Diencephalon (tissue), 1 donor: ENCODE data around the gene CTBS. TPM values are rescaled to one million over a fixed set of nuclear protein-coding genes. Genes with fewer than 3 reads are reported as not detected.

Source experiments
- total RNA-seq: library from RNA; depleted of rRNA; stranded (reverse); fragments of >200 nt; gene quantifications from one replicate; pipeline ENCODE4 v1.2.3, GENCODE V29; 2014

The CTBS gene, protein sequence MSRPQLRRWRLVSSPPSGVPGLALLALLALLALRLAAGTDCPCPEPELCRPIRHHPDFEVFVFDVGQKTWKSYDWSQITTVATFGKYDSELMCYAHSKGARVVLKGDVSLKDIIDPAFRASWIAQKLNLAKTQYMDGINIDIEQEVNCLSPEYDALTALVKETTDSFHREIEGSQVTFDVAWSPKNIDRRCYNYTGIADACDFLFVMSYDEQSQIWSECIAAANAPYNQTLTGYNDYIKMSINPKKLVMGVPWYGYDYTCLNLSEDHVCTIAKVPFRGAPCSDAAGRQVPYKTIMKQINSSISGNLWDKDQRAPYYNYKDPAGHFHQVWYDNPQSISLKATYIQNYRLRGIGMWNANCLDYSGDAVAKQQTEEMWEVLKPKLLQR
- total RNA-seq: 3.7 TPM

DNA sequence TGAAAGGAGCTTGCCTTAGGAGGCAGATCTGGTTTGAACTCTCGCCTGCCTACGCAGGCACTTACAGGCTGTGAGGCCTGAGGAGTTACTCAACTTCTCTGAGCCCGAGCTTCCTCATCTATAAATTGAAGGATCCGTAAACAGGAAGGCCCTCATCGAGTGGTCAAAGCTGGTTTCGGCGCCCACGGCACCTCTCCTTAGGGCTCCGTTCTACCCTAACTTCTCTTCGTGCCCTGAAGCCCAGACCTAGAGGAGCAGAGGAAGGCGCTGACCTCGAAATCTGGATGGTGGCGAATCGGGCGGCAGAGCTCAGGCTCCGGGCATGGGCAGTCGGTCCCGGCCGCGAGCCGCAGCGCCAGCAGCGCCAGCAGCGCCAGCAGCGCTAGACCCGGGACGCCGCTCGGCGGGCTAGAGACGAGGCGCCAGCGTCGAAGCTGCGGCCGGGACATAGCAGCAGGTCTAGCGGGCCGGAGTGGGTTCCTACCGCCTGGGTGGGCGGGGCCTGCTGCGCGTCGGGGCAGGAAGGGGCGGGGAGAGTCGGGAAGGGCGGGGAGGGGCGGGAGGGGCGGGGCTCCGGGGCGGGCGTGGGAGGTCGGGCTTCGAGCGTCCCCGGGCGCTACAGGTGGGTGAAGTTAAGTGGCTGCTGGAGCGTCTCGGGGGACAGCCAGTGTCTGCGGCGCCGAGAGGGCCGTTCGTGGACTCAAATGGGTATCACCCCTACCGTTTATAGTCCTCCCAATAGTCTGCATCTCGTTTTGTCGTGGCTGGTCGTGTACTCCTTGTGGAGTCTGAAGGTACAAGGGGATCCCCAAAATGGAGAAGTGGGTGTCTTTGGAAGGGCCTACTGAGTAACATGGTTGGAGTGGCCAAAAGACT lies at the start of gene CTBS:
Gene CTBS, minus strand, starts transcription at position 474 of the 876 bp plus-strand sequence. Its CDS starts 25 bp downstream, at position 449.

DNA sequence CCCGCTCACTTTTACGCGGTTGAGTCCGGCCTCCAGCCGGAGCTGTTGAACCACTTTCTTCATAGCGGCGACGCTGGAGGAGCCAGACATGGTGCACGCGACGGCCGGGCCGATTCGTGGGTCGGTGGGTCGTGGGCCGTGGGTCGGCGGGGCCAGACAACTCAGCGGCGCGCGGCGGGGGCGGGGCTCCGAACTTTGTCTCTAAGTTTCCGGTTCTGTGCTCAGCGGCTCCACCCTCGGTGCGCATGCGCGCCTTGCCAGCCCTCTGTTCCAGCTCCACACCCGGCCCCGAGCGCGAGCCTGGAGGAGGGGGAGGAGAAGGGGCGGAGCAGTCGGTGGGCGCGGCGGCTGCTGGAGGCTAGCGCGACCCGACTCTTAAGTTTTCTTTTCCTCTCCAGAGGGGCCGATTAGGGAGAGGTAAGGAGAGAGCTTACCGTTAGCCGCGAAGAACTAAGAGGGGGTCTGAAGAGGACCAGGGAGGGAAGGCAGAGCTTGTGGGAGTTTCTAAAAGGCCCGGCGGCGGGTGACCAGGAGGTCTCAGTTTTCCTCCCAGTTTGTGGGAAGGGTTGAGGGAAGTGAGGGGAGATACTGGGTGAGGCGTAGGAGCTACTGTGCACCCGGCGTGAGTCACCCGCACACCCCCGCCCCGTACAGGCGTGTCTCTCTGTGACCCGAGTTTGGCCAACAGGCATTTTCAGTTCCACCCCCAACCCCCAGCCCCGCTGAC lies 68.1 kb downstream of the CTBS start, which contains the start of the genes GNG5 and SPATA1:
Gene GNG5, minus strand, starts transcription at position 580 of the 727 bp plus-strand sequence. Its CDS starts 490 bp downstream, at position 90.
Gene SPATA1, plus strand, starts transcription at position 385 of the 727 bp plus-strand sequence. CDS start 9,974 bp downstream, outside the sequence.

Other genes starting within 250 kb of the CTBS start
- 0.23 TPM for gene DNASE2B, start 176.0 kb downstream of the CTBS start, total RNA-seq
- 29.8 TPM for gene RPF1, start 95.2 kb downstream of the CTBS start, total RNA-seq
- 1.4 TPM for gene SPATA1, start 68.1 kb downstream of the CTBS start, total RNA-seq
- 6.7 TPM for gene GNG5, start 67.9 kb downstream of the CTBS start, total RNA-seq
- gene SSX2IP, start 116.0 kb upstream of the CTBS start, total RNA-seq: 27.0 TPM